Lower lobe of right lung (tissue), 2 donors: ENCODE data around the gene RAB21. TPM values are rescaled to one million over a fixed set of nuclear protein-coding genes. Genes with fewer than 3 reads are reported as not detected.

Experiments
- ATAC-seq, 2 donors: fragments of 200-7000 bp; cut with Tn5 transposase; one replicate each; pipeline ENCODE4 v1.9.1; 2020 to 2022; ENCODE audit warnings: mild to moderate bottlenecking in 2 of 2, moderate library complexity in 2 of 2
- DNase-seq: peaks from one replicate; pipeline ENCODE4 v3.0.0-alpha.2; 2020
- H3K27ac ChIP-seq: fragments of 200-600 bp; one replicate; pipeline ENCODE4 v1.8.0; 2022
- H3K27me3 ChIP-seq: fragments of 200-600 bp; one replicate; pipeline ENCODE4 v1.8.0; 2022; ENCODE audit warnings: low read depth
- H3K36me3 ChIP-seq: fragments of 200-600 bp; one replicate; pipeline ENCODE4 v1.8.0; 2022; ENCODE audit warnings: mild to moderate bottlenecking
- H3K4me1 ChIP-seq: fragments of 200-600 bp; one replicate; pipeline ENCODE4 v1.8.0; 2022
- H3K4me3 ChIP-seq: fragments of 200-600 bp; one replicate; pipeline ENCODE4 v1.8.0; 2022; ENCODE audit warnings: mild to moderate bottlenecking
- H3K9me3 ChIP-seq: fragments of 200-600 bp; one replicate; pipeline ENCODE4 v1.8.0; 2022
- CTCF ChIP-seq: fragments of 200-600 bp; IDR thresholded peaks from one replicate; pipeline ENCODE4 v1.8.0; 2022; ENCODE audit warnings: antibody characterized with exemption, mild to moderate bottlenecking
- intact Hi-C: fragments of 100-400 bp; cut with DNase I; formaldehyde crosslinking; loops from one replicate; pipeline ENCODE4 v1.11.0; 2022
- total RNA-seq: library from RNA; stranded (reverse); fragmentation: NEBNext Ultra II Directional; extraction: Animal tissue kit (Norgen Biotek cat#: 25700); gene quantifications from one replicate; pipeline ENCODE4 v1.2.1, GENCODE V29; 2021
- donor health status: DM: no; HTN: yes; CAD: no; lungs with severe emphysema.

Gene RAB21
- total RNA-seq, 1 donor from 2014 or later: 67.1 TPM

GRCh38 chr12:71771069-71771468, 16.4 kb downstream of the RAB21 start:
- no peaks in the 10 kb centered on the region for H3K4me1 ChIP-seq
- intact Hi-C loops: no loop called here

GRCh38 chr12:71772735-71773134, 18.1 kb downstream of the RAB21 start:
- no peaks in the 10 kb centered on the region for H3K27me3 ChIP-seq
- DNase-seq (no peak), ATAC-seq (peak in 1 of 2 donors; percentile 46)
- no peak overlapping the region for H3K4me3 ChIP-seq
- H3K4me1 ChIP-seq: peaks cover 3% of the 10 kb centered on the region
- H3K27ac ChIP-seq: no peak overlapping the region
- intact Hi-C loops: no loop called here
- no peaks in the 10 kb centered on the region for H3K9me3 ChIP-seq
- H3K36me3 ChIP-seq: peaks cover 59% of the 10 kb centered on the region
- TF ChIP-seq CTCF: no peak

More at GRCh38 chr12:71771069-71771468, 16.4 kb downstream of the RAB21 start:
- ATAC-seq (no peak), DNase-seq (no peak)
- H3K27me3 ChIP-seq: no peaks in the 10 kb centered on the region
- H3K27ac ChIP-seq: no peak overlapping the region
- H3K36me3 ChIP-seq: peaks cover 52% of the 10 kb centered on the region
- no peak for TF ChIP-seq CTCF
- H3K9me3 ChIP-seq: no peaks in the 10 kb centered on the region
- no peak overlapping the region for H3K4me3 ChIP-seq

GRCh38 chr12:71780237-71780822, 25.7 kb downstream of the RAB21 start:
- no peak for DNase-seq
- peak in 1 of 2 donors; percentile 55 for ATAC-seq
- peaks cover 10% of the 10 kb centered on the region for H3K4me1 ChIP-seq
- H3K9me3 ChIP-seq: no peaks in the 10 kb centered on the region
- peak; percentile 64 for TF ChIP-seq CTCF
- H3K4me3 ChIP-seq: no peak overlapping the region
- no peaks in the 10 kb centered on the region for H3K27me3 ChIP-seq
- H3K27ac ChIP-seq: no peak overlapping the region
- intact Hi-C loops: no loop called here
- H3K36me3 ChIP-seq: peaks cover 43% of the 10 kb centered on the region

- peaks cover 10% of the 10 kb centered on the region for H3K4me1 ChIP-seq
- no peak overlapping the region for H3K4me3 ChIP-seq
- no peak for DNase-seq
- no peak for TF ChIP-seq CTCF
- intact Hi-C loops: no loop called here
- no peak overlapping the region for H3K27ac ChIP-seq
- no peak for ATAC-seq
- H3K9me3 ChIP-seq: no peaks in the 10 kb centered on the region
- peaks cover 47% of the 10 kb centered on the region for H3K36me3 ChIP-seq
- no peaks in the 10 kb centered on the region for H3K27me3 ChIP-seq
Measured at GRCh38 chr12:71782017-71782416, 27.4 kb downstream of the RAB21 start.

- intact Hi-C loops: no loop called here
Measured at GRCh38 chr12:71786829-71787228, 32.2 kb downstream of the RAB21 start.

More at GRCh38 chr12:71786829-71787228, 32.2 kb downstream of the RAB21 start:
- Histone ChIP-seq H3K4me1 (no peaks in the 10 kb centered on the region), H3K27me3 (no peaks in the 10 kb centered on the region), H3K36me3 (peaks cover 55% of the 10 kb centered on the region), H3K27ac (no peak overlapping the region), H3K9me3 (no peaks in the 10 kb centered on the region), H3K4me3 (no peak overlapping the region)
- ATAC-seq (no peak), DNase-seq (no peak)
- TF ChIP-seq CTCF: no peak
